RKO (cell line): Measurements from ENCODE around the gene RPS6KA3.
"Not testable (repeated sequence)": the region's sequence is repeated elsewhere in the genome, so short reads cannot be mapped to it uniquely, and the experiment has no call there.

ENCODE experiments used
- DNase-seq: peaks from one replicate; pipeline ENCODE4 v3.0.0-alpha.2; 2016; ENCODE audit warnings: low spot score

Gene RPS6KA3

DNA sequence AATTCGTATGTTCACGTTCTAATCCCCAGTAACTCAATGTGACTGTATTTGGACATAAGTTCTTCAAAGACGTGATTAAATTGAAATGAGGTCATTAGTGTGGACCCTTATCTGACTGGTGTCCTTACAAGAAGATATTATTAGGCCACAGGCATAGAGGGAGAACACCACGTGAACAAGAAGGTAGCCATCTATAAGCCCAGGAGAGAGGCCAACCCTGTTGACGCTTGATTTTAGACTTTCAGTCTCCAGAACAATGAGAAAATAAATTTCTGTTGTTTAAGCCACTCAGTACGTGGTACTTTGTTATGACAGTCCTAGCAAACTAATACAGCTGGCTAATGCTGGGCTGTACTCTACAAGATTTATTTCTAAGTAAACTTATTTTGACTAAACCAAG, 123.6 kb downstream of the RPS6KA3 start:
- no peak for DNase-seq

DNA sequence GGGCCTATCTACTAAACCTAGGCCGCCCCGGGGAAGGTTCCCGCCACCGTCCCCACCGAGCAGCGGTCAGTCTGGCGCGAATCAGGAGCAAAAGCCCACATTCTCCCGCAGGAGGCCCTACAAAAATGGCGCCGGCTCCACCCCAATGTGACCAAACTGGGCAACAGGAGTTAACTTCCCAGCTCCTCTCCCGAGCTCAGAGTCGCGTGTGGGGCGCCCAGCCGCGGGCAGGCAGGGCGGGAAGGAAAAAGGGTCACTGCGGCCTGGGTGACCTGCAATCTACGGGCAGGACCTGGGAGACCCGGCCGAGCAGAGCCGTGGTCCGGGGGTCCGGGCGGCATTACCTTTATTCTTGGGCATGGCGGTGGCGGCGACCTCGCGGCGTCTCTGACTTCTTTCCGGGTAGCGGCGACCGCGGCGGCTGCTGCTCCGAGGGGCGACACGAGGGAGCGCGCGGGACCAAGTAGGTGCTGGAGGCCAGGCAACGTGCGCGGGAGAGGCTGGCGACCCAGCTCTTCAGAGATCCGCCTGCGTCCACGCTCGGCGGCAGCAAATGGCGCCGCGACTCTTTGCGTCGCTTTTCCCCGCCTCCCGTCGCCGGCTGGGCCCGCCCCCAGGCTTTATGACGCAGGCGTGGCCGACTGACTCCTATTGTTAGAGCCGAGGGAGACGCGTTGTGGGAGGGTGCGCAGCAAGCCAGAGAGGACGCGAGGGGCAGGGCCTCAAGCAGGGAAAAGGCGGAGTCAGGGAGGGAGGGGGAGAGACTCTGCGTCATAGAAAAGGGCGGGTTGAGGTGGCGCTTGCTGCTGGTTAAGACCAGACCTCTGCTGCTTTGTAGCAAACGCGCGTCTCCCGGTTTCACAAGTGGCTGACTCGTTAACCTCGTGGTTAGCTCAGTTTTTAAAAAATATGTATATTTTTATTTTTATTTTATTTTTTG, 125.2 kb downstream of the RPS6KA3 start, which contains the start of gene EIF1AX:
Gene EIF1AX (minus strand): TSS at position 558 of the 940 bp plus-strand sequence. CDS start 198 bp downstream, at position 360.
- DNase-seq = peak; percentile 98

DNA sequence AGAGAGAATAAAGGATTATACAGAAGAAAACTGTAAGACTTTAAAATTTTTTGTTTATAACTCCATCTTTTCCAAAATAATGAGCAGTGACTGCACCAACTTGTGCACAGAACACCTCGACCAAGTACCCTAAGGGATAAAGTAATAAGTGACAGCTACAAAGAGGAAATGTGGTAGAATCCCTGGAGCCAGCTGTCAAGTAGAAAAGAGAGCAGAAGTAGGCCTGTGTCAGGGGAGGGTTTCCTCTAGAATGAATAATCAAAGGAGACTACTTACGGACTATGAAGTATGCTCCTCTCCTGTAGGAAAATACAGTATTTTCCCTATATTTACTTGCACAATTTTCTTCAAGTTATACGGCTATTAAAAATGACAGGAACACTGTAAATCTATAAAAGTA, 126.3 kb downstream of the RPS6KA3 start:
- peak; percentile 48 for DNase-seq

DNA sequence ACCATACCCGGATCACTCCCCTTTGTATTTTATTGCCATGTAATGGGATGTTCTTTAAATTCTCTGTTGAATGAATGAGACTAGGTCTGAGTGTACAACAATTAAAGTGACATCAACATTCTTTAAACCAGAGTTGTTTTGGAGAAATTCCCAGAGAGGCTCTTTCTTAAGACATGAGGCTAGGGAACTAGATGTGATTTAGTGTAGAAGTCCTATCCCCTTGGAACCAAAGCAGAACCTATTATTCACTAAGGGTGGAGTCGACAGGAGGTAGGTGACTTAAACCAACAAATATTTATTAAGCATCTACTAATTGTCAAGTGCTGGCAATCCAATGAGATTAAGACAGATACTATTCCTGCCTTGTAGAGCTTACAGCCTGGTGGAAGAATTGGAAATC, 126.7 kb downstream of the RPS6KA3 start:
- DNase-seq = peak; percentile 59

DNA sequence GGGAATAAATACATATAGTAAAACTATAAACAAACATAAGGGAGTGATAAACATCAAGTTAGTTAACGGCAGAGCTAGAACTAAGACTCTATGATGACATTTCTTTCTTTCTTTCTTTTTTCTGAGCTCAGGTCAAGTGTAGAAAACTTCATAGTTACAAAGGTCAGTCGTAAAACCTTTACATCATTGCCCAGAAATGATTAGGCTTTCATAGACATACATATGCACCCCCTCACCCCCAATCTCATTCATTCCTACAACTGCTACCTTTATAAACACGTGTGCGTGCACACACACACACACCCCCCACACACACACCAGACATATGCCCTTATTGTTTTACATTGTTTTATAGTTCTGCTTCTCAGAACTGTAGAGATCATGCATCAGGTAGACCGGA, 130.8 kb downstream of the RPS6KA3 start:
- DNase-seq = no peak

DNA sequence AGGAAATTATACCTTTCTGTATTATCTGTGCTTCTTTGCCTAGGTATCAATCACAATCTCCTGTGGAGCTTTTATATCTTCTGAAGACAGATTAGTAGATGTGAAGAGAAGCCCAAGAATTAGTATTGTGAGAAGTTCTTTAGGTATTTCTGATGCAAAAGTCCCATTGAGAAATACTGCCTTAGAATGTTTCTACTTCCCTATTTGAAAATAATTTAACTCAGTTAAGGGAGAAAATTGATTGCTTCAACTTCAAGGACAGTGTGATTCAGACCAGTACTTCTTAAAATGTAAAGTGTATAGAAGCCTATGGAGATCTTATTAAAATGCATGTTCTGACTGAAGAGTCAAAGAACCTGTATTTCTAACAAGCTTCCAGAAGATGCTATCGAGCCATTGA, 134.0 kb downstream of the RPS6KA3 start:
- no peak for DNase-seq

DNA sequence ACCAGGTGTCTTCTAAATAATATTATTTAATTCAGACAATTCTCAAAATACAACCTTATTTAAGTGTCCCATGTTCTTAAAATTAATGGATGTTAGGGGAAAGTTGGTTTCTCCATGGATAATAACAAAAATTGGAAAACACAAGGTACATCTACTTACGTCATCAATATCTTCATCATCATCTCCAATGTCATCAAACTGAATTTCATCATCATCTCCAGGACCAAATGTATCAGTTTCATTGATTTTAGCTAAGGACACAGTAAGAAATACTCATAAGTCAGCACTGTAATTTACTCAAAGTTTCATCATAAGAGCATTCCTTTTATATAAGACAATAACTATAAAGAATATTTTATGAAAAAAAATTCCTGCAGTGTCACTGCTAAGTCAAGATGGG, 136.4 kb downstream of the RPS6KA3 start:
- no peak for DNase-seq

DNA sequence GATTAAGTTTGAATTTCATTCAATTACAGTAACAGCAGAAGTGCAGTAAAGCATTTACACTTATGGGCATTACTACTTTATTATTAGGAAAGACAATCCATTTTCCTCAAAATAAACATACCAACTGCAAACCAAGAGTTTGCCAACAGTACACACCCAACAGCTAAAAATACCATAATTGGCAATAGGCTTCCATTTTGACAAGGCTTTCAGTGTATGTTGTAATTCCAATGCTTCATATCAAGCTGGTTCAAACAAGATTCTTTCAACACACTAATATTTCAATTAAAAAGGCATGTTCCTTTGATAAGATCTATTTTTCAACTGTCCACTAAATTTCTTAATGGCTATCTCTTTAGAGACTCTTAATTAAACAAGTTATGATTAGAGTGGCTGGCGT, 137.2 kb downstream of the RPS6KA3 start:
- no peak for DNase-seq

DNA sequence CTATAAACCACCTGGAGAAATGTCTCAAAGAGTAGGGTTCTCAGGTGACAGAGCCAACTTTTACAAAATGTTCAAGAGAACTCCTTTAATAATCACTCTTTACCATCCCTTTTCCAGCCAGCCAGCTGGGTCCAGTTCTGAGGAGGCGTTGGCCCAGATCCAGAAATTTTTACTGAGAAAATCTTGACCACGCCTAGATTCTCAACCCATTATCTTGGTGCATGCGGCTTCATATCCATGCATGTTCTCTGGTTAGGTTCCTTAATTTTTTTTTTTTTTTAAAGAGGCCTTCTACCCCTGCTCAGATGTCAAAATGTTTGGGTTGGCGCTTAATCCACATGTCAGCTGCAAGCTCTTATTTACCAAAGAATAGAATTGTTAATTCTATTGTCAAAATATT, 138.0 kb downstream of the RPS6KA3 start:
- DNase-seq = no peak

DNA sequence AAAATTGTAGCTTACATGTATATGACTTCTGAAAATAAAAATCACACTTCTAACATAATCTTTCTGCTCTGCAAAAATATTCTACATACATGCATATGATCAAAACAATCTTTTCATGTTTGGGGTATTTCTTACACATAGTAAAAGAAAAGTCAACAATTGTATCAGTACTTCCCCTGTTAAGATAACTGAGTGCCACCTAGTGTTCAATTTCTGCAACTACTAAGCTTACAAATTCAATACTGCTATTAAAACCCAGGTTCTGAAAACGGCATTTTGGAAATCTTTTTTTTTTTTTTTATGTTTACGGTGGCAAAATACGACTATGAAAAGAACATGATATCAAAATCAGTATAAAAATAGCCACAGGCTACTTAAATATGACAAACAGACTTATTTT, 139.3 kb downstream of the RPS6KA3 start:
- DNase-seq = not testable (repeated sequence)

DNA sequence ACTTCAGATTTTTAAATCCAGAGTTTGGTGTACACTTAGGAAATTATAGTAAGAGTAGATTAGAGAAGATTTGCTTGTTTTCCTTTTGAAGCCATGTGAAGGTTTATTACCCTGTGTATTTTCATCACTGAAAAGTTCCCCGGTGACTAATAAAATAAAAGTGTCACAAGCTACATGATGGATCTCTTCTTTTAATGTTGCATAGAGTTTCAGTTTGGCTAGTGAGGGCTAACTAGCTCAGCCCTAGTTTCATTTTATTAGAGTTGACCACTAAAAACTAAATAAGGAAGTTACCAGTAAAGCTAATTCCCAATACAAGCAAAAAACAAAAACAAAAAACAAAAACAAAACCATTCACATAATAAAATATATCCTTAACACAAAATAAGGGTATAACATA, 139.9 kb downstream of the RPS6KA3 start:
- not testable (repeated sequence) for DNase-seq

DNA sequence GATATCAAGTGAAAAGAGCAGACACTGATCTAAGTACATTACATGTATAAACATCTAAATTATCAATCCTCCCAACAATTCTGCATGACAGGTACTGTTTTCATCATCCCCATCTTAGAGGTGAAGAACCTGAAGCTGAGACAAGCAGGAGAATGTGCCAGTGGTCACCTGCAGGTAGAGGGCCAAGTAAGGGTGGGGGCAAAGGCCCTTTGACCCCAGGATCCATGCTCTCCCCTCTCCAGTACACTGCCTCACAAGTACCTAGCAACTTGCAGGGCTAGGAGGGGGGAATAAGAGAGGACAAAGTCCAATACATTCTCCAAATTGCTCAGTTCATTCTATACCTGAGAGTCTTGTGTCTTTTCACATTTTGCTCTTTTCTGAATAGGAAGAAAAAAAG, 141.7 kb downstream of the RPS6KA3 start:
- DNase-seq = no peak

DNA sequence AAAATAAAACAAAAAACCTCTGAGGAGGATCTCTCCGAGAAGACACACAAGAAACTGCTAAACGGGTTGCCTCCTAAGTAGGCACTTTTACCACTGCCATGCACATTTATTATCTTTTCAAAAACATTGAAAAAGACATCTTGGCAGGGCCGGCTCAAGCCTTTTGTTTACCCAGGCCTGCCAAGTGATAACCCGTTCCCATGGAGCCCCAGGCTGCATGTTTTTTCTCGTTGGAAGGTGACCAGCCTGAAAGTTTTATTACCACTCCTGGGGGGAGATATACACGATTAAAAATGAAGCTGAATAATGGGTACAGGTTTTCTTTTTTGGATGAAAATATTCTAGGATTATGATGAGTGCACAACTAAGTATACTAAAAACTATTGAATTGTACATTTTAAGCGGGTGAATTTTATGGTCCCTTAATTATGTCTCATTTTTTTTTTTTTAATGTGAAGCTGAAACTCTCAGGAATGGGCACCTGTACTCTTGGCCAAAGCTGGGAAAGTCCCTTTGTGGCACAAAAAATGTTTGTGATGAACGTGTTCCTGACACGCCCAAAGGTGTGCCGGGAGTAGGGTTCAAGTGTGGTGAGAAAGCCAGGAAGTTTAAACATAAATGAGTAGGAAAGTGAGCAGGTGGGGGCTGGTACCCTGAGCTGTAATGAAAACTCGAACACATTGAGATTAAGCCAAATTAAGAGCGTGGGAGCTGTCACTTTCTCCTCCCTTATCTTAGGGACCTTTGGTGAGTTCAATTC, 148.5 kb downstream of the RPS6KA3 start:
- no peak for DNase-seq

DNA sequence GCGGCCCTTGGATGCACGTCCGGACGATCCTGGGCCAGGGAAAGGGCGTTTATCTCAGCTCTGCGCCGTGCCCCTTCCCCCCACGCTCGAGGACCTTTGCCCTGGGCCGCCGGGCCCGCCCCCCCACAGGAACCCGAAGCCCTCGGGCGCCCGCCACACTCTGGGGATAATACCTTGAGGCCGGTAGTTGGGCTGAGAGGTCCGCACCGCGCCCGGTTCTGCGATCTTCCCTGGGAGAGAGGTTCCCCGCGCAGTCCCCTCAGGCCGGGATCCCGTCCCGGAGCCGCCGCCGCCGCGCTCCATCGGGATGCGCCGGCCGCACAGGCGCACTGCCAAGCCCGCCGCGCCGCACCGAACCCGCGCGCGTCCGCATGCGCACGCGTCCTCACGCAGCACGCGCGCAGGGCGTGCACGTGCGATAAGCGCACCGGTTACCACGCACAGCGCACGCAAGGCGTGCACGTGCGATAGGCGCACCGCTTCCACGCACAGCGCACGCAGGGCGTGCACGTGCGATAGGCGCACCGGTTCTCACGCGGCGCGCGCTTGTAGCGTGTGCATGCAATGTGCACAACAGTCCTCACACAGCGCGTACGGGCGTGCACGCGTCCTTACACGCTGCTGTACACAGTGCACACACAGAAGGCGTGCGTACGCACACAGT, 150.0 kb downstream of the RPS6KA3 start, which contains the start of gene MAP7D2:
Gene MAP7D2 (minus strand): TSS at position 331 of the 664 bp plus-strand sequence. CDS start 28 bp downstream, at position 303.
- DNase-seq = no peak

DNA sequence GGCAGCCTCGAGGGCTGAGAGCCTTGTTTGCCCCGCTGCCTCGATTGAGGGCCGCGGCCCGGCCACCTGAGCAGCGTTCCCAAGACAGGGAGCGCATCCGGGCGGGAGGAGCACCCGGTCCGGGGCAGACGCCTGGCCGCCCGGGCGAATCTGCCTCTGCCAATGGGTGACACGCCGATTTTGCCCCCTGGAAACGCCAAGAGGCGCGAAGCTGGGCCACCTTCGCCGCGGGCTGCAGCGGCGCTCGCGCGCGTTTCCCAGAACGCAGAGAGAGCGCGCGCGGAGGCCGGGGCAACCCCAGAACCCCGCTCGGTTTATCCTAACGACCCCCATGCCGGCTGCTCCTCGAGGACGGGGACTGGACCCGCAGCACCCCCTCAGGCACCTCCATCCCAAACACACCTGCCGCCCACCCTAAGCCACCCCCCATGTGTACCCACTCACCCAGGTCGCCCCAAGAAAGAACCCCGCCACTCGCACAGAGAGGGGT, 150.6 kb downstream of the RPS6KA3 start:
- DNase-seq = no peak

DNA sequence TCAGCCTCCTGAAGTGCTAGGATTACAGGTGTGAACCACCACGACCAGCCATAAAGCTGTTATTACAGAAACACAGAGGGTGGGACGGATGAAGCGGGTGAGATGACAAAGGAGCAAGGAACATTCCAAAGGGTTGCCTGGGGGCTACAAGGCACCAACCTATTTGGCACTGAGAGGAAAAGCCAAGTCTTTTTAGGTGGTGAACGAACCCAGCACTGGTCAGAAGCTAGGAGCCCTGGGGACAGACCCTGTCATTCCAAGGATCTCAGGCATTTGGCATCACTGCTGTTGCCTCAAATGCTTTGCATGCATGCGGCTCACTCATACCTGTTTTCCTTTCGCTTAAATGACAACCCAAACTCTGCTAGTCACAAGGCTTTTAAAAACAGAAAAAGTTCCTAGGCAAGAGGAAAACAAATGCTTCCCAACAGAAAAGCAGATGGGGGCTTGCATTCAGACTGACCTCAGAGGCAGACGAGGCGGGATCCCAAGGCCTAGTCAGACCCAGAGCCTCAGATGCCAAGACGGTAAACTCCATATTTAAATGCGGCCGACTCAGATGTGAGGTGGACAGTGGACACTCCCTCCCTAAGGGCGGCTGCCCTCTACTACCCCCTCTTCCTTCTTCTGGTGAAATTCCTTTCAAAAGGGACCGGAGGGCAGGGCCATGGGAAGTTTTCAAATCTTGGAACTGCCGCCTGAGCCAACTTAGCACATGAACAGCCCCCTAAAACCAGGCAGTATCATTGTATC, 154.5 kb downstream of the RPS6KA3 start:
- DNase-seq = no peak

DNA sequence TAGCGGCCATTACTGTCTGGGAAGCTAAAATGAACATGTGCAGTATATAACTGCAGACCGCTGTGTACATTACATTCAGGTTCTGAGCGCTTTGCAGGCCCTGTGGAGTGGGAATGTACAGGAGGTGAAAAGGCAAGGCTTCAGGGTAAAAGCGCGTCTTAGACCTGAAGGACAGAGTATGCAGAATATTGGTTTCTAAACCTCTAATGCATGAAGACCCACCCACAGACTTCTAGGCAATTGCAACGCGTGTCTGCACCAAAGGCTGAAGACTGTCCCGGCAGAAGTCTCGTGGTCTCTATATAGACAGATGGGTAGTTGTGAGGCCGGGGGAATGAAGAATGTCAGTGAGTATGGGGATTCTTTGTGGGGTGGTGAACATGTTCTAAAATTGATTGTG, 155.4 kb downstream of the RPS6KA3 start:
- DNase-seq = no peak

DNA sequence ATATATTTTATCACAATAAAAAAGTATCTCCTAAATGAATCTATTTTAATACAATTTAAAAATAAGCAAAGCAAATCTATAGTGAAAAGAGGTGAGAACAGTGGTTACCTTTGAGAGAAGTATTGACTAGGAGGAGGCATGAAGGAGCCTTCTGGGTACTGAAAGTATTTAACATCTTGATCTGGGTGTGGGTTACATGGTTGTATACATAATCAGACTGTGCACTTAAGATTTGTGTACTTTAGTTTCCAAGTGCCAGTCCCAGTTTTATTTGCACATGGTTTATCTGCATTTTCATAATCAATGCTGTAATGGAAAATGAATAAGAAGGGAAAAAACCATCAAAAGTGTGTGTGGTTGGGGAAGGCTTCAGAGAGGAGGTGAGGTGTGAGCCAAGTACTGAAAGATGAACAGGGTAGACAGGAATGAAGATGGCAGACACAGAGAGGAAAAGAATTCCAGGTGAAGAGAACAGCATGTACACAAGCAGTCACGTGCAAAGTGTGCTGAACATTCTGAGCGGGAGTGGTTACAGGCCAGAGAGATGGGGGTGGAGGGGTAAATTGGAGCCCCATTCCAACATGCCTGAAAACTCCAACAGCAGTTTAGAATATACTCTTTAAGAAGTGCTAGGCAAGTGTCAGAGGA, 164.7 kb downstream of the RPS6KA3 start:
- DNase-seq = no peak
